Stimulated activated effector memory CD8-positive, alpha-beta T cell treated with anti-CD3 and anti-CD28 coated beads, Interleukin-12 subunit alpha, Interleukin-12 subunit beta, amount 100 ng/mL, for 72 hours (primary cell): Measurements from ENCODE around the gene TNFRSF18.

ENCODE experiments used
- ATAC-seq: fragments of 150-1000 bp; cut with Tn5 transposase; 2 replicates; pipeline ENCODE4 v1.10.0; 2021
- DNase-seq, 2 donors: peaks; one replicate each; pipeline ENCODE4 v3.0.0; 2021 to 2022; ENCODE audit warnings: low spot score in 2 of 2
- H3K27ac Mint-ChIP-seq: one replicate; pipeline ENCODE4 v1.8.0; 2022; ENCODE audit warnings: mild to moderate bottlenecking, mixed read lengths
- H3K36me3 Mint-ChIP-seq: one replicate; pipeline ENCODE4 v1.8.0; 2022; ENCODE audit warnings: mild to moderate bottlenecking, mixed read lengths
- H3K4me1 Mint-ChIP-seq: one replicate; pipeline ENCODE4 v1.8.0; 2022; ENCODE audit warnings: mixed read lengths
- H3K4me3 Mint-ChIP-seq: one replicate; pipeline ENCODE4 v1.8.0; 2022; ENCODE audit warnings: mild to moderate bottlenecking, mixed read lengths
- H3K9me3 Mint-ChIP-seq: one replicate; pipeline ENCODE4 v1.8.0; 2022; ENCODE audit warnings: mixed read lengths

Gene TNFRSF18

GRCh38 chr1:1223891-1224290 lies 17.5 kb upstream of the TNFRSF18 start:
- ATAC-seq = no peak
- Mint-ChIP-seq H3K4me3 (no peak overlapping the region), H3K4me1 (peaks cover 38% of the 10 kb centered on the region), H3K9me3 (no peaks in the 10 kb centered on the region), H3K36me3 (peaks cover 92% of the 10 kb centered on the region), H3K27ac (peak overlapping the region; percentile 81)
- no peak for DNase-seq

- Mint-ChIP-seq H3K36me3 (peaks cover 92% of the 10 kb centered on the region), H3K4me3 (no peak overlapping the region), H3K4me1 (peaks cover 38% of the 10 kb centered on the region), H3K9me3 (no peaks in the 10 kb centered on the region), H3K27ac (peak overlapping the region; percentile 81)
- DNase-seq (no peak), ATAC-seq (no peak)
Observed at GRCh38 chr1:1223321-1223720, 16.9 kb upstream of the TNFRSF18 start.

- H3K4me1 Mint-ChIP-seq = peaks cover 38% of the 10 kb centered on the region
- no peaks in the 10 kb centered on the region for H3K9me3 Mint-ChIP-seq
- ATAC-seq (no peak), DNase-seq (no peak)
- H3K4me3 Mint-ChIP-seq = no peak overlapping the region
- peaks cover 93% of the 10 kb centered on the region for H3K36me3 Mint-ChIP-seq
- H3K27ac Mint-ChIP-seq = peak overlapping the region; percentile 81
Observed at GRCh38 chr1:1222575-1223225, 16.3 kb upstream of the TNFRSF18 start.

DNA sequence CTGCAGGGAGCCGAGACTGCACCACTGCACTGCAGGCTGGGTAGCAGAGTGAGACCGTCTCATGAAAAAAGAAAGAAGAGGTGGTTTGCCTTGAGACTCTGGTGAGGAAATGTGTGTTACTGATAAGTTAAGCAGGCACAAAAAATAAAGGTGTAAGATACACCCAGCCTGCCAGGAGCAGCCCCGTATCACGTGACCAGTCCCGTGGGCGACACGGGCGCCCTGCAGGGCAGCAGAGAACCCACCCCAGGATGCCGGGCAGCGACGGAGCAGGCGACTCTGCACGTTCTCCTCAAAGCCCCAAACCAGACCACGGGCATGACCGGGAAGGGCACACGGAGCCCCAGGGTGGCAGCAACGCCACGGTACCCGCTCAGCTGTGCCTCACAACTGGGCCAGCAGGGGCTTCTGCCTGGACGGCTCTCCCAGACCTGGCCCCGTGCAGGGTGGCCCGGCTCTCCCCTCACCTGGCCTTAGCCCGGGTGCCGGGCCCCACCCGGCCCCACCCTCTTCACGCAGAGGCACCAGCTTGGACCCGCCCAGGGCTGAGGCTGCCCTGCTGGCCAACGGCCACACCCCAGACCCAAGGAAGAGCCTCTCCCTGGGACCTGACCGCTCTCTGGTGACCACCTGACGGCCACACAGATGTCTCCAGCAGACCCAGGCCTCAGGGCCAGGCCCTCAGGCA lies 15.6 kb upstream of the TNFRSF18 start:
- ATAC-seq = no peak
- Mint-ChIP-seq H3K27ac (peak overlapping the region; percentile 81), H3K4me1 (peaks cover 38% of the 10 kb centered on the region), H3K36me3 (peaks cover 94% of the 10 kb centered on the region), H3K4me3 (no peak overlapping the region), H3K9me3 (no peaks in the 10 kb centered on the region)
- DNase-seq = no peak

DNA sequence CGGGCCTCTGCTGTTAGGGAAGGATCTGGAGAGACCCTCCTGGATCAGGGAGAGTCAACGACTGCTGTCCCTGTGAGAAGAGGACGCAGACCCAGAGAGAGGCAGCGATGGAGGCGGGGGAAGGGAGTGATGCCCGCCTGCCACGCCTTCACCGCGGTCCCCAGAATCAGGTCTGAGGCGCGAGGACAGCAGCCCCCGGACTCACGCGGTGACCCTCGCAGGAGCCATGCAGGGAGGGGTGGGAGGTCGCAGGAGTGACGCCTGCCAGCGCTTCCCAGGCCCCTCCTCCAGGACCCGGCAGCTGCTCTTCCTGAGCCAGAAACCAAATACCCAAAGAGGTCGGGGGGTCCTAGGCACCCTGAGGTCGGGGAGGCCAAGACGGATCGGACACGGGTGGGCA lies 13.8 kb upstream of the TNFRSF18 start:
- Mint-ChIP-seq H3K4me1 (peaks cover 48% of the 10 kb centered on the region), H3K27ac (peak overlapping the region; percentile 93), H3K4me3 (peak overlapping the region; percentile 93), H3K9me3 (no peaks in the 10 kb centered on the region), H3K36me3 (peaks cover 95% of the 10 kb centered on the region)
- ATAC-seq = no peak
- no peak for DNase-seq

DNA sequence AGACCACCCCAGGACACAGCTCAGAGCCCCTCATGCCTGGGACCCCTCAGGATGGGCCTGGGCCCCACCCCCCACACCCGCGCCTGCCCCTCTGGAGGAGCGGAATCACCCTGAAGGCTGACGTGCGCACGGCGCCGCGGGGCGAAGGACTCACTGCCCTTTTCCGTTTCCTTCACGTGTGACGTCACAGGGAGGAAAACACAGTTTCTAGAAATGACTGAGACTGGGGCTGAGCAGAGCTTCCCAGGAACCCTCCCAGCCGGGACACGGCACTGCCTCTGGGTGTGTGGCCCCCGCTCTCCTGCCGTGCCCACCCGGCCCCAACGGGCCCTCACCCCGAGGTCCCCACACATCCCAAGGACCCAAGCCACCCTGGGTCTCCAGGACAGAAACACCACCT lies 12.9 kb upstream of the TNFRSF18 start:
- H3K9me3 Mint-ChIP-seq = no peaks in the 10 kb centered on the region
- H3K4me3 Mint-ChIP-seq = peak overlapping the region; percentile 93
- peak overlapping the region; percentile 93 for H3K27ac Mint-ChIP-seq
- H3K36me3 Mint-ChIP-seq = peaks cover 100% of the 10 kb centered on the region
- peaks cover 50% of the 10 kb centered on the region for H3K4me1 Mint-ChIP-seq
- DNase-seq (no peak), ATAC-seq (peak; percentile 57)

DNA sequence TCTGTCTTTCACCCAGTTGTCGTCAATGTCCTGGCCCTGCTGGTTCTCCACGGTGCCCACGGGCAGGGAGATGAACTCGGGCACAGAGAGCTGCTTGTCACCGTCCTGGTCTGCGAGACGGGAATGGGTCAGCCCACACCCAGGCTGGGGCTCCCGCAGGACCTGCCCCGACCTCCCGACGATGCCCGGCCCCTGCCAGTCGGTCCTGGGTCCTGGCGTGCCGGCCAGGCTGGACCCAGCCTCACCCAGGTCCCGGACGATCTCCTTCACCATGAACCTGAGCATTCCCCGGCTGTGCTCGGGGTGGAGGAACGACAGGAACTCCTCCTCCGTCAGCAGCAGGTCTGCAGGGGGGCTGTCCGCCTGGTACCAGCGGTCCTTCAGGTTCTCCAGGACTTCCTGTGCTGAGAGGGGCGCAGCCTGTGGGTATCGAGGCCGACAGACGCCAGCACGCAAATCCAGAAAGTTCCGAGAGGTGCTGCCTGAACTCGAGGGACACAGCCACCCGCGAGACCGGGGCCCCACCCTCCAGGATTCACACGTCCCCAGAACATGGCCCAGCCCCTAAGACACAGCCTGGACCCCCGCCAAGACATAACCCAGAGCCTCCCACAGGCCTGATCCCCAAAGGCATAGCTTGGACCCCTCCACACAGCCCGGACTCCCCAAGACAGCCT lies 12.3 kb upstream of the TNFRSF18 start:
- no peak for ATAC-seq
- Mint-ChIP-seq H3K4me1 (peaks cover 53% of the 10 kb centered on the region), H3K9me3 (no peaks in the 10 kb centered on the region), H3K4me3 (peak overlapping the region; percentile 93), H3K36me3 (peaks cover 98% of the 10 kb centered on the region), H3K27ac (peak overlapping the region; percentile 93)
- DNase-seq = no peak

GRCh38 chr1:1217621-1218523 lies 11.5 kb upstream of the TNFRSF18 start:
- ATAC-seq = no peak

DNA sequence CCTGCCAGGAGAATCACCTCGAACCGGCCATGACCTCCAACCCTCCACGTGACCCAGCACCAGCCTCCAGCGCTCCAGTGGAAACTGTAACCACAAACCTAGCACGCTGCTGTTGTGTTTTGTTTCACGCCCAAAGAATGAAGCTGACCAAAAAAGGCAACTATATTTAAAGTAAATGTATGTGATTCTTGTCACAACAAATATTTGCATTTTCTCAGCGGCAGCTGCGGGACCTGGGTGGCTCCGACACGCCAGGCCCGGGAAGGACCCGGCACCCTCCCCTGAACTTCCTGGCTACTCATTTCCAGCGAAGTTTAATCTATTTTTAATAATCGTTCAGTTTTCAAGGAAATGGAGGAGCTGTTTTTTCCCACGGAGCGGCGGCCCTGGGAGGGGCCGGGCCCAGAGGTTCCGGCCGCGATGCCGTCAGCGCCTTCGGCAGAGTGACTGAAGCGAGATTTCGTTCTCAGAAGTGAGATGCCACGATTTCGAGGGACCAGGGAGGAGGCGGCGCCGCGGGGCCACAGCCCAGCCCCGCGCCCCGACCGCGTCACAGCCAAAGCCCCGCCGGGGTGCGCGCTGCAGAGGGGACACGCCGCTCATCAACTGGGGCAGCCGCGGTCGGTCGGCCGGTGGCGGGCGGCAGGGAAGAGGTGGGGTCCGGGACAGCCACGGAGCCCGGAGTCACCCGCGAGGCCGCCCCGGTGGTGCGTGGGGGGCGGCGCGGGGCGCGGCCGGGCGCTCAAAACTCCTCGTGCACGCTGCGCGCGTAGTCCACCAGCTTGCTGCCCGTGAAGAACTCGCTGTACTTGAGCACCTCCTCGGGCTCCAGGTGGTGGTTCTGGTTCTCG lies 10.6 kb upstream of the TNFRSF18 start:
- DNase-seq (no peak), ATAC-seq (peak; percentile 6)
- H3K4me3 Mint-ChIP-seq = peak overlapping the region; percentile 93
- H3K27ac Mint-ChIP-seq = peak overlapping the region; percentile 96
- peaks cover 44% of the 10 kb centered on the region for H3K4me1 Mint-ChIP-seq
- H3K36me3 Mint-ChIP-seq = peaks cover 98% of the 10 kb centered on the region
- no peaks in the 10 kb centered on the region for H3K9me3 Mint-ChIP-seq

More at GRCh38 chr1:1217621-1218523, 11.5 kb upstream of the TNFRSF18 start:
- no peak for DNase-seq
- peaks cover 98% of the 10 kb centered on the region for H3K36me3 Mint-ChIP-seq
- peaks cover 47% of the 10 kb centered on the region for H3K4me1 Mint-ChIP-seq
- no peaks in the 10 kb centered on the region for H3K9me3 Mint-ChIP-seq
- peak overlapping the region; percentile 96 for H3K27ac Mint-ChIP-seq
- peak overlapping the region; percentile 93 for H3K4me3 Mint-ChIP-seq

DNA sequence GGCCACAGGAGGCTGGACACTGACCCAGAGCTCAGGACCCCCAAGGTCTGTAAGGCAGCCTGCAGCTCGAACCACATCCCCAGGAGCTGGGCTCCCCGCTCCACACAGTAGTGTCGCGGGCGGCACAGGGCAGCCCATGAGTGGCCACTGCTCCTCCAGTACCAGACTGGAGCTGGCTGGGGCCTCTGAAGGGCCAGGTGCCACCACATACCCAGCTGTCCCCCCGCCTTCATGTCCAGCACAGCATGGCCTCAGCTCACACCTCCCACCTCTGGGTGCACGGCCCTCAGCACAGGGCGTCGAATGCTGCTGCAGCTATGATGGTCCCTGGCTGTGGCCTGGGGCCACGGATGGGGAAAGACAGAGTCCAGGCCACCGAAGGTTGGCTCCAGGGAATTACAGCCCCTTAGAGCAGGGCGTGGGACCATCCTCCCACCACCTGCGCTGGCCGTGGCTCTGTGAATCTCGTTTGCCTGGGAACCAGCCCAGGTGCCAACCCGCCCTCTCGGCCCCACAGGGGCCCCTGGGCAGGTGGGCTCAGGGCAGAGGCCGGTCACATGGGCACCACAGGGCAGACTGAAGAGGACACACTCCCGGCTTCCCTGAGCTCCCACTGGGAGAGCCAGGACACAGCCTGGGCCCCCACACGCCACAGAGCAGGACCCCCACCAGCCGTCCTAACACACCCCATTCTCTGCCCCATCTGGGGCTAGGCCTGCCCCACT lies 9.7 kb upstream of the TNFRSF18 start:
- H3K4me3 Mint-ChIP-seq = peak overlapping the region; percentile 93
- ATAC-seq = no peak

DNA sequence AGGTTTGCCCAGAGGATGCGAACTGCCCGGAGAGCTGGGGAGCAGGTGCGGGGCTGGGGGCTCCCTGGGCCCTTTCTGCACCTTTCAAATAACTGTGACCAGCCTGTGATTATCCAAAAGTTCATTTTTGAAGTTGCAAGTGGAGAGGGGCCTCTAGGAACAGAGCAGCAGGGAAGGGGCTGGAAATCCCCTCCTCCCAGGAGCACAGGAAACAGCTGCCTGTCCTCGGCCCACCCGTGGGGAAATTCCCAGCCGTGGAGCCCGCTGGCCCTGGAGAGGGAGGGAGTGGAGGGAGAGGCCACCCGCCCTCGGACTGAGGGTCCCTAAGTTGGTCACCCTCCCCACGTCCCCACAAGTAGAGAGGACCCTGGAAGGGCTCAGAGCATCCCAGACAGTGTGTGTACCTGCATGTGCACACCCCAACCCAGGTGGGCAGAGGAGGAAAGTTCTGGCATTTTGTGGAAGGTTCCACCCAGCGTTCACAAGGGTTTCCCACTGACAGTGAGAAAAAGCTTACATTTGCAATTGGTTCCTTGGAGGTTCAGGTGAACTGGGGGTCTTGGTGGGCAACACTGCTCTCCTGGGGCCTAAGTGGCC lies 8.8 kb upstream of the TNFRSF18 start:
- H3K4me3 Mint-ChIP-seq = peak overlapping the region; percentile 93
- peaks cover 97% of the 10 kb centered on the region for H3K36me3 Mint-ChIP-seq
- DNase-seq (no peak), ATAC-seq (no peak)
- peaks cover 47% of the 10 kb centered on the region for H3K4me1 Mint-ChIP-seq
- no peaks in the 10 kb centered on the region for H3K9me3 Mint-ChIP-seq
- peak overlapping the region; percentile 96 for H3K27ac Mint-ChIP-seq

More for the DNA sequence above, 9.7 kb upstream of the TNFRSF18 start:
- no peak for DNase-seq
- H3K9me3 Mint-ChIP-seq = no peaks in the 10 kb centered on the region
- peaks cover 97% of the 10 kb centered on the region for H3K36me3 Mint-ChIP-seq
- H3K4me1 Mint-ChIP-seq = peaks cover 48% of the 10 kb centered on the region
- peak overlapping the region; percentile 96 for H3K27ac Mint-ChIP-seq

DNA sequence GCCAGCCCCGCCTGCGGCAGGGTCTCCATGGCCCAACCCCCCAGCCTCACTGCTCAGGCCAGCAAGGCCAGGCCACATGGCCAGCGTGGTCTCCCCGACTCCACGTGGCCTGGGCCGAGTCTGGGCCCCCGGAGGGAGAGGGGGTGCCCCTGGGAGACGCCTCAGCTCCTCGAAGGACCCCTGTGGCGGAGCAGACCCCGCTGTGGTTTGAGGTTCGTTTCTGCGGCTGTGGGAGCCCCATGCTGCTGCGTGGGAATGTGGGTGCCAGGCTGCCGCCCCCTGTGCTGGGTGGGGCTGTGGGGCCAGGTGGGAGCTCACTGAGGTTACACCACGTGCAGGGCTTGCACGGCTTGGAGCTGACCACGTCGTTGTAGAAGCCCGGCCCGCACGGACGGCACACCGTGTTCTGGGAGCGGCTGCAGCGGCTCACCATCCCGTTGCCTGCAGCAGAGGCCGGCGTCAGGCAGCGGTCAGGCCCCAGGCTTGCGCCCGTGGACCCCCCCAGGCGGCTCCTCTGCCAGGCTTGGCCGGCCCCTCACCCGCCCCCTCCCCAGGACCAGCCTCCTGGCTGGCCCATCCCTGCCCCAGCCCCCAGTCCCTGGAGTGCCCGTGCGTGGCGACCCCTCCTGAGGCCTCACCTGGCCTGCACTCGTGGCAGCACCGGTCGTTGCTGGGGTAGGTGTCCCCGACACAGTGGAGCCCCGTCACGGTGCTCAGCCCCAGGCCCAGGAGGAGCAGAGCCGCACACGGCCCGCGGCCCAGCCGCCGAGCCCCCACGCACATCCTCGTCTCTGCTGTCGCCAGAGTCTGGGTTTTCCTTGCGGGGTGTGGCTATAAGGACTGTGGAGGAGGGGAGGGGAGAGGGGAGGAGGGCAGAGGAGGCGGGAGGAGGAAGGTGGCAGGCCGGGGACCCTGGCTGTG lies 7.2 kb upstream of the TNFRSF18 start, which contains the start of gene TNFRSF4:
TSS of gene TNFRSF4 (minus strand) at position 809 of the 921 bp plus-strand sequence. CDS start at position 783, 26 bp downstream.
- peaks cover 56% of the 10 kb centered on the region for H3K4me1 Mint-ChIP-seq
- H3K27ac Mint-ChIP-seq = peak within 1 kb of the TSS; percentile 96
- no peaks in the 10 kb centered on the region for H3K9me3 Mint-ChIP-seq
- peaks cover 97% of the 10 kb centered on the region for H3K36me3 Mint-ChIP-seq
- H3K4me3 Mint-ChIP-seq = peak within 1 kb of the TSS; percentile 93
- DNase-seq (no peak), ATAC-seq (peak; percentile 38)
